Psoas muscle (tissue), 8 donors: ENCODE measurements around the gene IGSF8. TPM values are rescaled to one million over a fixed set of nuclear protein-coding genes. Genes with fewer than 3 reads are reported as not detected.

Source experiments
- ATAC-seq, 4 donors: fragments of 200-7000 bp; cut with Tn5 transposase; one replicate each; pipeline ENCODE4 v1.9.1; 2020; ENCODE audit warnings: moderate library complexity in 3 of 4, mild to moderate bottlenecking in 2 of 4
- DNase-seq, 2 donors: peaks; one replicate each; pipeline ENCODE4 v3.0.0-alpha.2; 2020
- H3K27ac ChIP-seq: fragments of 200-600 bp; one replicate; pipeline ENCODE4 v1.8.0; 2022
- H3K27me3 ChIP-seq, 3 donors: fragments of 200-600 bp in 1 of 3; one replicate each; pipeline versions ENCODE4 v1.6.1 to v1.8.0; 2013 to 2022; ENCODE audit warnings: low read length in 2 of 3, mild to moderate bottlenecking in 2 of 3, moderate library complexity in 1 of 3; ENCODE audit not compliant: insufficient read depth in 3 of 3
- H3K36me3 ChIP-seq, 2 donors: fragments of 200-600 bp in 1 of 2; one replicate each; pipeline versions ENCODE4 v1.6.1 to v1.8.0; 2013 to 2022; ENCODE audit warnings: low read depth in 1 of 2, mild to moderate bottlenecking in 1 of 2, moderate library complexity in 1 of 2; ENCODE audit not compliant: insufficient read depth in 1 of 2
- H3K4me1 ChIP-seq: fragments of 200-600 bp; one replicate; pipeline ENCODE4 v1.8.0; 2022
- H3K4me3 ChIP-seq: fragments of 200-600 bp; one replicate; pipeline ENCODE4 v1.8.0; 2022; ENCODE audit warnings: mild to moderate bottlenecking
- H3K9me3 ChIP-seq: fragments of 200-600 bp; one replicate; pipeline ENCODE4 v1.8.0; 2022
- CTCF ChIP-seq: fragments of 200-600 bp; IDR thresholded peaks from one replicate; pipeline ENCODE4 v1.8.0; 2022; ENCODE audit warnings: antibody characterized with exemption
- WGBS, 3 donors: extraction: QIAGEN DNeasy Blood & Tissue Kit; methylation state at CpG; one replicate each; pipeline versions ENCODE4 v1.1.6 to v1.1.7; 2013; 5-methylcytosine and 5-hydroxymethylcytosine counted together
- intact Hi-C, 2 donors: fragments of 100-400 bp; cut with DNase I; formaldehyde crosslinking; loops; one replicate each; pipeline versions ENCODE4 v1.11.0 to v1.14.2; 2022
- polyA plus RNA-seq, 3 donors: library from polyadenylated mRNA; stranded (reverse); fragments of 200-250 nt; gene quantifications; one replicate each; pipeline ENCODE4 v1.2.3, GENCODE V29; 2013
- total RNA-seq, 4 donors: library from RNA; stranded (reverse); fragmentation: NEBNext Ultra II Directional in 2 of 4; extraction: Animal tissue kit (Norgen Biotek cat#: 25700) in 2 of 4; gene quantifications; one replicate each; pipeline versions ENCODE4 v1.2.1 to v1.2.4, GENCODE V29; 2021 to 2023
- donor health status: healthy with polysubstance abuse.
- donor health status: DM: no; HTN: no; CAD: no; lungs with moderate emphysema.
- donor health status: Bipolar disorder and iron deficiency.
- donor health status: healthy.
- donor health status: DM: yes; HTN: yes; CAD: no.
- donor health status: DM: no; HTN: no; CAD: no.
- donor health status: DM: no; HTN: no; CAD: no.
- donor health status: DM: yes; HTN: yes; CAD: no.

Gene IGSF8
- total and polyA plus RNA-seq, 7 donors: 4.3 to 8.6 (median 6.4) TPM

GRCh38 chr1:160080381-160081100 lies 17.9 kb downstream of the IGSF8 start:
- intact Hi-C loops: loop anchor here (5.0 to 10.0 kb wide), 2 partner anchors 33 to 294 kb away; no protein-coding TSS in a partner anchor
- no peak for ATAC-seq
- TF ChIP-seq CTCF: no peak

GRCh38 chr1:160079448-160079847 lies 19.0 kb downstream of the IGSF8 start:
- no peaks in the 10 kb centered on the region for H3K36me3 ChIP-seq
- no peaks in the 10 kb centered on the region for H3K4me1 ChIP-seq
- intact Hi-C loops: no loop called here
- no peak overlapping the region for H3K27ac ChIP-seq
- no peaks in the 10 kb centered on the region for H3K9me3 ChIP-seq
- peaks cover 0 to 21% (median 0%) of the 10 kb centered on the region in 3 donors for H3K27me3 ChIP-seq
- TF ChIP-seq CTCF: no peak
- DNase-seq: no peak
- no peak overlapping the region for H3K4me3 ChIP-seq
- ATAC-seq: no peak
- WGBS, 3 donors: 75 to 83% (median 77%) methylated on average over 4 of the region's 4 CpGs

More at GRCh38 chr1:160080381-160081100, 17.9 kb downstream of the IGSF8 start:
- H3K27ac ChIP-seq: no peak overlapping the region
- H3K9me3 ChIP-seq: no peaks in the 10 kb centered on the region
- 72 to 78% (median 77%) methylated on average over 6 of the region's 6 CpGs for WGBS, 3 donors
- H3K4me3 ChIP-seq: no peak overlapping the region
- H3K4me1 ChIP-seq: no peaks in the 10 kb centered on the region
- no peaks in the 10 kb centered on the region for H3K36me3 ChIP-seq
- peaks cover 0 to 21% (median 0%) of the 10 kb centered on the region in 3 donors for H3K27me3 ChIP-seq
- DNase-seq: no peak

GRCh38 chr1:160078512-160079195 lies 19.8 kb downstream of the IGSF8 start:
- peak; percentile 60 for TF ChIP-seq CTCF
- peak; percentile 81 to 87 (median 82) for ATAC-seq
- intact Hi-C loops: no loop called here
- Histone ChIP-seq H3K4me3 (no peak overlapping the region), H3K9me3 (no peaks in the 10 kb centered on the region), H3K36me3 (no peaks in the 10 kb centered on the region), H3K27me3 (peaks cover 0 to 13% (median 0%) of the 10 kb centered on the region in 3 donors), H3K27ac (no peak overlapping the region), H3K4me1 (no peaks in the 10 kb centered on the region)
- no peak for DNase-seq
- WGBS, 3 donors: 17 to 23% (median 18%) methylated on average over 8 of the region's 8 CpGs

GRCh38 chr1:160077486-160077885 lies 20.9 kb downstream of the IGSF8 start:
- TF ChIP-seq CTCF: no peak
- DNase-seq (no peak), ATAC-seq (no peak)
- no peaks in the 10 kb centered on the region for H3K4me1 ChIP-seq
- no peak overlapping the region for H3K4me3 ChIP-seq
- no peaks in the 10 kb centered on the region for H3K9me3 ChIP-seq
- no peaks in the 10 kb centered on the region for H3K36me3 ChIP-seq
- intact Hi-C loops: no loop called here
- no peak overlapping the region for H3K27ac ChIP-seq
- peaks cover 0 to 11% (median 0%) of the 10 kb centered on the region in 3 donors for H3K27me3 ChIP-seq
